ENCODE results near the gene SOHLH1.

SOHLH1 gene

GRCh38 chr9:135704483-135704882 is 5.2 kb upstream of the SOHLH1 start:
- no peak for DNase-seq (ENCODE audit: low read depth in 4 of 4, low spot score in 1 of 4)

GRCh38 chr9:135703726-135704125 is 4.4 kb upstream of the SOHLH1 start:
- no peak for DNase-seq (ENCODE audit: low read depth in 4 of 4, low spot score in 1 of 4)

- peak; percentile 12 to 34 (median 28) for DNase-seq (ENCODE audit: low read depth in 4 of 4, low spot score in 1 of 4)
These were observed 2.9 kb upstream of the SOHLH1 start, which contains the start of gene KCNT1 for GRCh38 chr9:135701959-135702721. KCNT1 (plus strand) TSS chr9:135702185; CDS start chr9:135702259, 74 bp downstream.

GRCh38 chr9:135701067-135701958 is 2.0 kb upstream of the SOHLH1 start:
- DNase-seq (ENCODE audit: low read depth in 4 of 4, low spot score in 1 of 4): no peak

- DNase-seq (ENCODE audit: low read depth in 4 of 4, low spot score in 1 of 4): no peak
These were observed 1.2 kb upstream of the SOHLH1 start for GRCh38 chr9:135700525-135700924.

- DNase-seq (ENCODE audit: low read depth in 4 of 4, low spot score in 1 of 4): no peak
These were observed 514 bp downstream of the SOHLH1 start for GRCh38 chr9:135698767-135699166.

- DNase-seq (ENCODE audit: low read depth in 4 of 4, low spot score in 1 of 4): no peak
These were observed 1.0 kb downstream of the SOHLH1 start for GRCh38 chr9:135698236-135698635.

- no peak for DNase-seq (ENCODE audit: low read depth in 4 of 4, low spot score in 1 of 4)
These were observed 2.1 kb downstream of the SOHLH1 start for GRCh38 chr9:135697226-135697625.

- no peak for DNase-seq (ENCODE audit: low read depth in 4 of 4, low spot score in 1 of 4)
These were observed 2.8 kb downstream of the SOHLH1 start for GRCh38 chr9:135696446-135696845.

- no peak for DNase-seq (ENCODE audit: low read depth in 4 of 4, low spot score in 1 of 4)
These were observed 3.6 kb downstream of the SOHLH1 start for GRCh38 chr9:135695642-135696041.

GRCh38 chr9:135695036-135695435 is 4.2 kb downstream of the SOHLH1 start:
- DNase-seq (ENCODE audit: low read depth in 4 of 4, low spot score in 1 of 4): no peak

GRCh38 chr9:135694414-135694813 is 4.9 kb downstream of the SOHLH1 start:
- DNase-seq (ENCODE audit: low read depth in 4 of 4, low spot score in 1 of 4): no peak

GRCh38 chr9:135693771-135694170 is 5.5 kb downstream of the SOHLH1 start:
- DNase-seq (ENCODE audit: low read depth in 4 of 4, low spot score in 1 of 4): no peak

GRCh38 chr9:135693265-135693664 is 6.0 kb downstream of the SOHLH1 start:
- no peak for DNase-seq (ENCODE audit: low read depth in 4 of 4, low spot score in 1 of 4)

GRCh38 chr9:135692410-135692809 is 6.9 kb downstream of the SOHLH1 start:
- DNase-seq (ENCODE audit: low read depth in 4 of 4, low spot score in 1 of 4): no peak

GRCh38 chr9:135690836-135691570 is 8.3 kb downstream of the SOHLH1 start:
- DNase-seq (ENCODE audit: low read depth in 4 of 4, low spot score in 1 of 4): no peak

- no peak for DNase-seq (ENCODE audit: low read depth in 4 of 4, low spot score in 1 of 4)
These were observed 10.3 kb downstream of the SOHLH1 start for GRCh38 chr9:135689011-135689410.

- no peak for DNase-seq (ENCODE audit: low read depth in 4 of 4, low spot score in 1 of 4)
These were observed 12.1 kb downstream of the SOHLH1 start for GRCh38 chr9:135687216-135687615.

- no peak for DNase-seq (ENCODE audit: low read depth in 4 of 4, low spot score in 1 of 4)
These were observed 14.6 kb downstream of the SOHLH1 start for GRCh38 chr9:135684691-135685090.

GRCh38 chr9:135683401-135684034 is 15.8 kb downstream of the SOHLH1 start:
- DNase-seq (ENCODE audit: low read depth in 4 of 4, low spot score in 1 of 4): no peak

- DNase-seq (ENCODE audit: low read depth in 4 of 4, low spot score in 1 of 4): no peak
These were observed 18.1 kb downstream of the SOHLH1 start for GRCh38 chr9:135681161-135681560.
